Kidney tubule cell (primary cell): ENCODE results near the gene CPNE1.

Experiments used
- DNase-seq: peaks from one replicate; pipeline ENCODE4 v3.0.0-alpha.2; 2018; ENCODE audit warnings: low spot score

Gene CPNE1

DNA sequence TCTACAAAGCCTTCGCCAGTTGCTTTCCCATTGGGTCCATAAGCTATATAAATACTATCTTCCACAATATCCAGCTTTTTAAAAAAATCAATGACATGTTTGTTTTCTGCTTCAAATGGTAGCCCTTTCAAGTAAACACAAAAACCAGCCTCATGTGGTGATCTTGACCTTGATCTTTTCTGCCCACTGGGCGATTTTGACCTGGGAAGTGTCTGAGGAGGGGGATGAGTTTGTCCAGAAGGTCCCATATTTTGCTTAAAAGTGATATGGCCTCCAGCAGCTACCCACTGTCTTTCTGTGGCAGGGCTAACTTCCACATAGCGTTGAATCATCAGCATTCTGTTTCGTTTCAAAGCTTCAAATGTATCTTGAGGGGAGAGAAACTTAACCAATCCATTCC is 10.8 kb downstream of the CPNE1 start:
- DNase-seq = no peak

- no peak for DNase-seq
These were observed 11.3 kb downstream of the CPNE1 start for GRCh38 chr20:35653430-35653734.

DNA sequence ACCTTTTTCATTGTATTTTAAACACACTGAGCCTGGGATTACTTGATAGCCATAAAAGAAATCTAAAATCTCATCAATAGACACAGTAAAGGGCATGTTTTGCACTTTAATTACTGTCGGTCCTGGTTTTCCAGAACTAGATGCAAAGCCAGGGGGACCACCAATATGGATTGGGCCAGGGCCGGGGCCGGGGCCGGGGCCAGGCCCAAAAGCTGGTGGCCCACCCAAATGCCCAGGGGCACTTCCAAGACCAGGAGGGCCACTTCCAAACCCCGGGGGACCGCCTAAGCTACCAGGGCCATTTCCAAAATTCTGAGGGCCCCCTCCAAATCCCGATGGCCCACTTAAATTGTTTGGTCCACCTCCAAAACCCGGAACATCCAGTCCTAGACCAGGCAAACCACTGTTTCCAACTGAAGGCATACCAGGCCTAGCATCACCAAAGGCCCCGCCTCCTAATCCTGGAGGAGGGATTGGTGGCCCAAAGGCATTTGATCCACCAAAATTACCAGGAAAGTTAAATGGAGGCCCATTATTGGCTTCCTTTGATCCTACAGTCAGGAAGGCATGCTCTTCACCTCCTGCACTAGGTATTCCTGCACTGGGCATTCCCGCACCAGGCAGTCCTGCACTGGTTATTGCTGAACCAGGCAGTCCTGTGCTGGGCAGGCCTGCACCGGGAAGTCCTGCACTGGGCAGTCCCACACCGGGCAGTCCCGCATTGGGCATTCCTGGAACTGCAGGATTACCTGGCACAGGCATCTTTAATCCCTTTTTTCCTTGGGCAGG is 11.9 kb downstream of the CPNE1 start:
- DNase-seq = no peak

DNA sequence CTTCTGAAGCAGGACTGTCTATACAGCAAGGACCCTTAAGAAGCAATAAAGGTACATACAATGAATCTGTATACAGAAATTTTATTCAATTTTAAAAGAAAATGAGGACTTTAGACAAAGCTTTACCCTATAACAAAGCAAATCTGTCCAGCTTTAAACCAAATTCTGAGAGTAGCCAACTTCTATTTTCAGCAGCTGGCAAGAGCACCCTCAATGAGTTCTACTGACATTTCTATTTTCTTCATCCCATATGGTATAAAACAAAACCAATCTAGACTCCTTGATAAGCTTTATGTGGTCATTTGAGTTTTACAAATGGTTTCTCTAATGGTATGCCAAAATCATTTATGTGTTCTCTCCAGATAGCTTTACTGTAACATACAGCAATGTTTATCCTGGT is 12.7 kb downstream of the CPNE1 start:
- no peak for DNase-seq

GRCh38 chr20:35650632-35651031 is 14.1 kb downstream of the CPNE1 start:
- DNase-seq = no peak

DNA sequence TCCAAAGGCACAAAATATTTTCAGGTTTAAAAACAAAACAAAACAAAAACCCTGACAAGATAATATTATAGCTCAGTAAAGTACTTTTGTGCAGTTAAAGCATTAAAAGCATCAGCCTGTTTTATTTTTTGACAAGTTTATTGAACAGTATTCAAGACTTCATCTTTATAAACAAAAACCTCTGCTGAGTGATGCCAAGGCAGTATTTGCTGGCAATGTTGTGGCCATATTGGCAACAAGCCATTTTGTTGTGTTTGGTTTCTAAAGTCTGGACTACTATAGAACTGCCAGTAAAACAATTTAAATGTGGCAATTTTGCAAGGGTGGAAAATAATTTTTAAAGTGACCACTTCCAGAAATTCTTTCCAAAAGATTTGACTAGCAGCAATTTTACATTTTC is 15.9 kb downstream of the CPNE1 start:
- DNase-seq = no peak

GRCh38 chr20:35644806-35645205 is 19.9 kb downstream of the CPNE1 start:
- DNase-seq = no peak

DNA sequence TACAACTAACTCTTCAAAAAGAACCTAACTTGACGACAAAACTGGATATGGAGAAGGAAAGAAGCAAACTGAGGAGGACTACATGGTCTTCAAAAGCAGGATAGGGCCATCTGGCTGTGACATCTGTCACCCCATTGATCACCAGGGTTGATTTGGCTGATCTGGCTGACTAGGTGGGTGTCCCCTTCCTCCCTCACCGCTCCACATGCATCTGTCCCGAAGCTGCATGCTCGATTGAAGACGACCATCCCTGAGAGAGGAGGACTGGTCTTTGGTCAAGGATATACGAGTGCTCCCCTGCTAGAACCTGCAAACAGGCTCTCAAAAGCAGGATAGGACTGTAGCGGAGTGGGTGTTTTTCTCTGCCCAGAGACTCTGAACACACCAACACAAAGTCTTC is 21.7 kb downstream of the CPNE1 start:
- no peak for DNase-seq

GRCh38 chr20:35641743-35642142 is 23.0 kb downstream of the CPNE1 start:
- DNase-seq = no peak

DNA sequence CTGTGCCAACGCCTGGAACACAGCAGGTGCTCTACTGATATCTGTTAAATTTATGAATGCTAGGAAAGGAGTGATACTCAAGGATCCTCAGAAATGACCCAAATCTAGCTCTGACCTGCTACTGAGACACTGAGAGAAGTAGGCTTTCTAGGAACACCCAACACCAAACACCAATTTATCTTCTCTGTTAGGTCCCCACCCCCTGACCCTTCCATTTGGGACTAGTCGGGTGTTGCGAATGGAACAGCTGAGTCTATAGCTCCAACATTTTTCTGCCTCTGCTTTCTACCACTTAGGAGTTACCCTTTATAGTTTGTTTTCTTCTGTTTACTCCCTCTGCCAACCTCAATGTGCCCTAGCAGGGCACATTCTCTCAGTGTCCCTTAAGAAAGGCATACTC is 24.0 kb downstream of the CPNE1 start:
- DNase-seq = no peak

DNA sequence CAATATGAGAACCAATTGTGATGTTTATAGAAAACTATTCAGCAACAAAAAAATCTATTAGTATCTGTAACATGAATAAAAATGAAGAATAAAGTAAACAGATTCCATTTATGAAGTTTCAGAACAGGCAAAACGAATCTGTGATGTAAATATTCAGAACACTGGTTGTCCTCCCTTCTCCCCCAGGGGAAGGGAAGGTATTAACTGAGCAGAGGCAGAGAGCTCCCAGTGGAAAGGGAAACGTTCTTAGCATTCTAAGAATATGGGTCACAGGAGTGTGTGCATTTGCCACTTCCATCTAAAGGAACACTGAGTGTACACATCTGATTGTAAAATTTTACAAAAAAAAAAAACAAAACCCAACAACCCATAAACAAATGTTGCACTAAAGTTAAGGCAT is 25.9 kb downstream of the CPNE1 start:
- no peak for DNase-seq

- DNase-seq = peak; percentile 22
These were observed 27.4 kb downstream of the CPNE1 start for GRCh38 chr20:35637276-35637675.

GRCh38 chr20:35636095-35636494 is 28.6 kb downstream of the CPNE1 start:
- DNase-seq = no peak

DNA sequence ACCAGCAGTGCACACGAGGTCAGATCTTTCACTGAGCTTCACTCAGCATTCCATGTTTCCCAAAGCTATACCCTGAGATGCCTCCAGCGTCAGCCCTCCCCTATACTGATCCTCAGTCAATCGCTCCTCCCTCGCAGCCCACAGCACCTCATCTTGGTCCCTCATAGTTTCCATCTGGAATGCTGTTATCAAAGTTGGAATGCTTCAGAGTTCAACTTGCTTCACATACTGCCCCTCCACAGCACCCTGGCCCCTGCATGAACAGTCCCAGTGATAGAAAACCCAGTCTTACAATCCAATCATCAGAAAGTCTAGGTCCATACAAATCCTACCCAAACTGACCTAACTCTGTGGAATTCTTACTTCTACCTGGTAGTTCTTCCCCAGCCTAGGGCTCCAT is 29.0 kb downstream of the CPNE1 start:
- DNase-seq = no peak

- DNase-seq = no peak
These were observed 32.1 kb downstream of the CPNE1 start for GRCh38 chr20:35632539-35633115.

DNA sequence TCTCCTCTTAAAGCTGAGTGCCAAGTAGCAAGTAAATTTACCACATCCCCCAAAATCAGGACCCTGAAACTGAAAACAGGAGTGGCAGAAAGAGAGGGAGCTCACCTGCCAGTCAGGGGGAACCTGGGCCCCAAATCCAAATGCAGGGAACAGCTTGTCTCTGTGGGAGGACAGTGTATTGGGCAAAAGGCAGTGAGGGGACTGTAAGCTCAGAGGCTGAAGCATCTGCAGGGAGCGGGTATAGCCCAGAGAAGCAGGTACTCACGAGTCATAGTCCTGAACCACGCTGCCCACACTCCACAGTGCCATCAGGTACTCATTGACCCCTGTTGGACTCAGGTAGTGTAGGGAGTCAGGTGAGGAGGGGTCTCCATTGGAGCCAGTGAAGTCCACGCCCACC is 34.1 kb downstream of the CPNE1 start:
- DNase-seq = no peak

DNA sequence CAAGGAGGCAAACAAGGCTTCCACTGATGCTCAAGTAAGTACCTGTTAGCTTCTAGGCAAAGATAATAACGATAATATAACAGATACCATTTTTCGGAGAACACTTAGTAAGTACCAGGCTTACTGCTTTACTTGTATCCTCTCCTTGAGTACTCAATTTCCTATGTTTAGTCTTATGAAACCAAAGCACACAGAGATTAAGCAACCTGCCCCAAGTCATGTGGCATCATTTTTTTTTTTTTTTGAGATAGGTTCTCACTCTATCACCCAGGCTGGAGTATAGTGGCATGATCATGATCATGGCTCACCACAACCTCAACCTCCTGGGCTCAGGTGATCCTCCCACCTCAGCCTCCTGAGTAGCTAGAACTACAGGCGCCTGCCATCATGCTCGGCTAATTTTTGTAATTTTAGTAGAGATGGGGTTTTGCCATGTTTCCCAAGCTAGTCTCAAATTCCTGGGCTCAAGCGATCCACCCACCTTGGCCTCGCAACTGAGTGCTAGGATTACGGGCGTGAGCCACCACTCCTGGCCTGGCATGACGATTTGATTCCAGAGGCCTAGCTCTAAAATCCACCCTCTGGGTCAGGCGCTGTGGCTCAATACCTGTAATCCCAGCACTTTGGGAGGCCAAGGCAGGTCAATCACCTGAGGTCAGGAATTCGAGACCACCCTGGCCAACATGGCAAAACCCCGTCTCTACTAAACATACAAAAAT is 35.1 kb downstream of the CPNE1 start:
- DNase-seq = no peak

DNA sequence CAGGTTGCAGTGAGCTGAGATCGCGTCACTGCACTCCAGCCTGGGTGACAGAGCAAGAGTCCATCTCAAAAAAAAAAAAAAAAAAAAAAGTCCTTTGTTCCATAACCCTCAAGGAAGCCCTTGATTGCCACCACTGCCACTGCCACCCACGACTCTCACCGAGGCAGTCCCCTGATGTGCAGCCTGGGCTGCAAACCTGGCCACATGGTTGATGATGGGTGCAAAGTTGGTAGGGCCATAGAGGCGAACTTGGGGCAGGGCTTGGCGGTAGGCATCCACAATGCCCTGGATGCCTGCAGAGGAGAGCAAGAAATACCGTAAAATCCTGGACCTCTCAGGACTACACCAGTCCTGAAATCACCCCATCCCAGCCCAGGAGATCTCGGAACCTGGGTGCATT is 37.6 kb downstream of the CPNE1 start:
- DNase-seq = no peak

DNA sequence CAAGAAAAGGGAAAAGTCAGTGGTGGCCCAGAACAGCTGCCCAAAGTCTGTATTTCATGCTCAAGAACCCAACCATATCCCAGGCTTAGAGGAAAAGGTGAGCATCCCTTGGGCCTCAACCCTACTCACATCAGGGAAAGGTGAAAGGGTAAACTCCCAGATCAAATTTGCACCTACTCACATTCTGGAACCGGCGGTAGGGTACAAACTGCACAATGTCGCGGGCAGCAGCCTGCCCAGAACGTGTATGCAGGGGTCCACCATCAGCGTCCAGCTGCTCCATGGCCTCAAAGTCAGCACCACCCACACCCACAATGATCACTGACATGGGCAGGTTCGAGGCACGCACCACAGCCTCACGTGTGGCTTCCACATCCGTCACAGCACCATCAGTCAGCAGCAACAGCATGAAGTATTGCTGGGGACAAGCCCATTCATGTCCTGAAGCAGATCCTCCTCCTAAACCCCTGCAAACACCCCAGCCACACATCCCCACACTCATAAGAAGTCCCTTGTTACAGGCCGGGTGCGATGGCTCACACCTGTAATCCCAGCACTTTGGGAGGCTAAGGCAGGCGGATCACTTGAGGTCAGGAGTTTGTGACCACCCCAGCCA is 38.2 kb downstream of the CPNE1 start:
- no peak for DNase-seq

- DNase-seq = no peak
These were observed 38.9 kb downstream of the CPNE1 start for GRCh38 chr20:35625584-35626385.

DNA sequence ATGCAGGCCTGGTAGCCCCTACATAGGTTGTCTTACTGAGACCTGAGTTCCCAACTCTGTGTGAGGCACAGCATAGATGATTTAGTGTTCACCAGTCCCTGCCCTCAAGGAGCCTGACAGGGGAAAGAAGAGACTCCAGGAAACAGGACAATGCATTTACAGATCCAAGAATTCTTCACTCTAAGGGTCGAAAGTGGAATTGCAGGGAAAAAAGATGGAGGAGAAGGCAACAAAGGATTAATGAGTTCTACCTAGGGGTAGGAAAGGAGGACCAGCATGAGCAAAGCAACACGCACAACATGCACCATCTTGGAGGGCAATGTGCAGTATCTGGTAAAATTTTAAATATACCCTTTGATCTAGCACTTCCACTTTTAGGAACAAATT is 43.1 kb downstream of the CPNE1 start:
- DNase-seq = no peak

DNA sequence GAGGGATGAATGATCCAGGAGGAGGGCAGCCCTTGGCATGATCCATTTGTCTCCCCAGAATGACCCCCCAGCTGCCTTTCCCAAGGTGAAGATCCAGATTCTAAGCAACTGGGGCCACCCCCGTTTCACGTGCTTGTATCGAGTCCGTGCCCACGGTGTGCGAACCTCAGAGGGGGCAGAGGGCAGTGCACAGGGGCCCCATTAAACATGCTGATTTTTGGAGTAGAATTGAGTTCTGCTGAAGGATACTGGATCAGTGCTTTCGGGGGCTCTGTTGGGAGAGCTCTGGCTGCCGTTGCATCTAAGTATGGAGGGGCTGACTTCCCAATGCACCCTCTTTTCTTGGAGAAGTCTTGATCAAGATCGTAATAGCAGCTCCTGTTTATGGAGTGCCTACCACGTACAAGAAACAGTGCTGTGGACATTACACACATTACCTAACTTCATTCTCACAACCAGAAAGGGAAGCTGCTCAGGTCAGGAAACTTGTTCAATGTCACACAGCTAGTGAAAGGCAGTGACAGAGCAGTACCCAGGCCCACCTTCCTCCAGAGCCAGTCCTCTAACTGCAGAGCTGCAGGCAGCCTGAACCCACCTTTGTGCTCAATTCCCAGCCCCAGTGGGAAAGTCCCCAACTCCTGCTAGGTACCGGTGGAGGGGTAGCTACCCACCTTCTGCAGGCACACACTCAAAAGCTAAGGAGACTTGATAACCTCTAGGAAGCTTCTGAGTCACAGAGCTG is 43.7 kb downstream of the CPNE1 start:
- no peak for DNase-seq
